ENCODE data around the gene OPCML. TPM values are rescaled to one million over a fixed set of nuclear protein-coding genes. Genes with fewer than 3 reads are reported as not detected.

Gene OPCML
- total RNA-seq, 1 experiment from 2014 or later: 0.94 TPM

DNA sequence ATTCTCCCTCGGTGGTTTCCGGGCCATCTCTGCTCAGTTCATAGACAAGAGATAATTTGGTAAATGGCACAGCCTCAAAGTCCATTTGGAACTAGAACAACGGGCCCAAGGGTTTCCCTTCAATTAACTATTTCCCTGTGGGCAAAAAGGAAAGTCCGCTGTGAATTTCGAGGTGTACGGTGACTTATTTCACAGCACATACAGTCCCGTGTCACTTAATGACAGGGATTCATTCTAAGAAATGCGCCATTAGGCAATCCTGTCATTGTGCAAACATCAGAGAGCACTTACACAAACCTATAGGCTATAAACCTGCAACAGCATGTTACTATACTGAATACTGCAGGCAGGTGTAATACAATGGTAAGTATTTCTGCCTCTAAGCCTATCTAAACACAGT, 551.6 kb downstream of the OPCML start:
- peaks cover 11% of the 10 kb centered on the region for H3K27me3 Mint-ChIP-seq (ENCODE audit: low read depth)
- peaks cover 29 to 30% of the 10 kb centered on the region in 2 experiments for H3K4me1 Mint-ChIP-seq
- no peaks in the 10 kb centered on the region for H3K79me1 ChIP-seq (ENCODE audit: insufficient read depth, low read depth, low read length, poor library complexity, severe bottlenecking)
- no peak for DNase-seq
- no peaks in the 10 kb centered on the region for H3K23me2 ChIP-seq (ENCODE audit: insufficient read length, low read depth, low read length, poor library complexity, severe bottlenecking)
- H2BK15ac ChIP-seq (ENCODE audit: low read depth, low read length): no peak overlapping the region
- no peak overlapping the region for H4K5ac ChIP-seq (ENCODE audit: insufficient read length, low read depth, low read length)
- H4K91ac ChIP-seq (ENCODE audit: insufficient read length, low read depth, low read length): no peak overlapping the region
- H4K20me1 ChIP-seq (ENCODE audit: control insufficient read depth, insufficient read depth, insufficient read length): no peaks in the 10 kb centered on the region
- no peak overlapping the region for H3K4me2 ChIP-seq (ENCODE audit: insufficient read depth, insufficient read length, low read length)
- no peak overlapping the region for H3K14ac ChIP-seq (ENCODE audit: insufficient read depth, low read length)
- H3K27ac Mint-ChIP-seq: no peak overlapping the region
- H3K56ac ChIP-seq (ENCODE audit: insufficient read length, low read depth, low read length): no peak overlapping the region
- H3T11ph ChIP-seq (ENCODE audit: low read length): no peak overlapping the region
- H3K79me2 ChIP-seq (ENCODE audit: insufficient read depth, low read length): no peaks in the 10 kb centered on the region
- no peak overlapping the region for H2BK120ac ChIP-seq (ENCODE audit: low read depth, low read length, poor library complexity, severe bottlenecking)
- no peak overlapping the region for H3K18ac ChIP-seq (ENCODE audit: insufficient read length, low read depth, low read length)
- H2BK20ac ChIP-seq (ENCODE audit: low read depth, low read length, poor library complexity, severe bottlenecking): no peak overlapping the region
- H3K27ac ChIP-seq (ENCODE audit: insufficient read length, low read depth, low read length): no peak overlapping the region
- H2BK12ac ChIP-seq (ENCODE audit: insufficient read length, low read depth, low read length): no peak overlapping the region
- H3K27me3 ChIP-seq (ENCODE audit: insufficient read depth, low read length): no peaks in the 10 kb centered on the region
- no peak overlapping the region for H2AFZ ChIP-seq (ENCODE audit: low read length)
- no peak overlapping the region for H3K23ac ChIP-seq (ENCODE audit: insufficient read length, low read depth, low read length)
- no peaks in the 10 kb centered on the region; the same call in none of the 2 replicates for H3K4me1 ChIP-seq (ENCODE audit: insufficient read depth, low read length)
- H3K9me3 ChIP-seq (ENCODE audit: control insufficient read depth, low read depth, low read length): no peaks in the 10 kb centered on the region
- no peak overlapping the region for H3K4ac ChIP-seq (ENCODE audit: low read depth, low read length)
- no peaks in the 10 kb centered on the region for H3K9me3 Mint-ChIP-seq
- H2AK5ac ChIP-seq (ENCODE audit: insufficient read length, low read length): no peak overlapping the region
- TF ChIP-seq, protein P1, sequence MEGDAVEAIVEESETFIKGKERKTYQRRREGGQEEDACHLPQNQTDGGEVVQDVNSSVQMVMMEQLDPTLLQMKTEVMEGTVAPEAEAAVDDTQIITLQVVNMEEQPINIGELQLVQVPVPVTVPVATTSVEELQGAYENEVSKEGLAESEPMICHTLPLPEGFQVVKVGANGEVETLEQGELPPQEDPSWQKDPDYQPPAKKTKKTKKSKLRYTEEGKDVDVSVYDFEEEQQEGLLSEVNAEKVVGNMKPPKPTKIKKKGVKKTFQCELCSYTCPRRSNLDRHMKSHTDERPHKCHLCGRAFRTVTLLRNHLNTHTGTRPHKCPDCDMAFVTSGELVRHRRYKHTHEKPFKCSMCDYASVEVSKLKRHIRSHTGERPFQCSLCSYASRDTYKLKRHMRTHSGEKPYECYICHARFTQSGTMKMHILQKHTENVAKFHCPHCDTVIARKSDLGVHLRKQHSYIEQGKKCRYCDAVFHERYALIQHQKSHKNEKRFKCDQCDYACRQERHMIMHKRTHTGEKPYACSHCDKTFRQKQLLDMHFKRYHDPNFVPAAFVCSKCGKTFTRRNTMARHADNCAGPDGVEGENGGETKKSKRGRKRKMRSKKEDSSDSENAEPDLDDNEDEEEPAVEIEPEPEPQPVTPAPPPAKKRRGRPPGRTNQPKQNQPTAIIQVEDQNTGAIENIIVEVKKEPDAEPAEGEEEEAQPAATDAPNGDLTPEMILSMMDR (conservative IDR thresholded peaks at IDR 0.05): no peak
- no peaks in the 10 kb centered on the region for H3K36me3 Mint-ChIP-seq (ENCODE audit: insufficient read depth in 1 of 3, low read depth in 3 of 3)
- WGBS (ENCODE audit: extremely low coverage, insufficient read length, low lambda C conversion rate): no CpG with 5 or more reads among the region's 8 CpGs
- no peak overlapping the region for H3K9ac ChIP-seq (ENCODE audit: extremely low read depth, insufficient read length, low read length)
- H4K8ac ChIP-seq (replicated peaks; ENCODE audit: insufficient read length, low read depth, low read length): no peak overlapping the region
- no peak overlapping the region for H2BK5ac ChIP-seq (ENCODE audit: insufficient read length, low read length)
- no peak overlapping the region for H3K4me3 Mint-ChIP-seq

Measured in H9 (cell line).